Liver (tissue), 9 donors: Measurements from ENCODE around the gene TMEM98. TPM values are rescaled to one million over a fixed set of nuclear protein-coding genes. Genes with fewer than 3 reads are reported as not detected.
A peak's percentile ranks its signal among the peaks of the same experiment; 100 is the strongest.

Experiments
- DNase-seq: peaks from one replicate; pipeline ENCODE4 v3.0.0-alpha.2; 2017; ENCODE audit warnings: low spot score
- H3K27ac ChIP-seq, 2 donors: one replicate each; pipeline ENCODE4 v1.7.0; 2013; ENCODE audit warnings: inconsistent platforms in 2 of 2, low read length in 2 of 2, control low read depth in 1 of 2, low read depth in 1 of 2, mild to moderate bottlenecking in 1 of 2
- H3K27me3 ChIP-seq, 4 donors: one replicate each; pipeline versions ENCODE4 v1.6.1 to v1.7.0; 2013; ENCODE audit warnings: low read length in 3 of 4, inconsistent platforms in 1 of 4, mild to moderate bottlenecking in 1 of 4, moderate library complexity in 1 of 4; ENCODE audit not compliant: control insufficient read depth in 4 of 4, insufficient read depth in 4 of 4
- H3K36me3 ChIP-seq, 4 donors: one replicate each; pipeline versions ENCODE4 v1.6.1 to v1.7.0; 2013; ENCODE audit warnings: low read length in 3 of 4, mild to moderate bottlenecking in 3 of 4, low read depth in 1 of 4, moderate library complexity in 1 of 4; ENCODE audit not compliant: control insufficient read depth in 4 of 4, insufficient read depth in 3 of 4
- H3K4me1 ChIP-seq, 4 donors: one replicate each; pipeline versions ENCODE4 v1.6.1 to v1.7.0; 2013; ENCODE audit warnings: low read length in 3 of 4, mild to moderate bottlenecking in 3 of 4, moderate library complexity in 1 of 4; ENCODE audit not compliant: control insufficient read depth in 4 of 4, insufficient read depth in 4 of 4
- H3K4me3 ChIP-seq, 3 donors: one replicate each; pipeline versions ENCODE4 v1.6.1 to v1.7.0; 2013; ENCODE audit warnings: low read length in 3 of 3, control low read depth in 1 of 3, low read depth in 1 of 3, mild to moderate bottlenecking in 1 of 3
- H3K9ac ChIP-seq, 2 donors: one replicate each; pipeline ENCODE4 v1.7.0; 2013; ENCODE audit warnings: low read length in 2 of 2, mild to moderate bottlenecking in 2 of 2, moderate library complexity in 2 of 2, control low read depth in 1 of 2, low read depth in 1 of 2
- H3K9me3 ChIP-seq, 4 donors: one replicate each; pipeline versions ENCODE4 v1.6.1 to v1.7.0; 2013; ENCODE audit warnings: low read length in 3 of 4; ENCODE audit not compliant: control insufficient read depth in 4 of 4
- ATF3 ChIP-seq: IDR thresholded peaks from 2 replicates; pipeline ENCODE4 v1.6.1; 2016; ENCODE audit warnings: antibody characterized with exemption
- CTCF ChIP-seq: fragments of 150-350 bp; IDR thresholded peaks from 2 replicates; pipeline ENCODE4 v1.5.1; 2017; ENCODE audit warnings: improper control_type of control experiment, low read depth, low read length; ENCODE audit not compliant: missing input control
- EGR1 ChIP-seq, 2 donors: IDR thresholded peaks; 2 replicates each; pipeline ENCODE4 v1.6.1; 2016 to 2018; ENCODE audit warnings: antibody characterized with exemption in 2 of 2, low read depth in 2 of 2
- GABPA ChIP-seq, 2 donors: IDR thresholded peaks in 1 of 2; conservative IDR thresholded peaks in 1 of 2; 2 replicates each; pipeline ENCODE4 v1.6.1; 2016; ENCODE audit warnings: antibody characterized with exemption in 2 of 2, mild to moderate bottlenecking in 1 of 2, moderate library complexity in 1 of 2
- HNF4A ChIP-seq, 2 donors: conservative IDR thresholded peaks; 2 replicates each; pipeline ENCODE4 v1.6.1; 2016; ENCODE audit warnings: antibody characterized with exemption in 2 of 2, mild to moderate bottlenecking in 2 of 2
- NR2F2 ChIP-seq: IDR thresholded peaks from 2 replicates; pipeline ENCODE4 v1.6.1; 2016; ENCODE audit warnings: antibody characterized with exemption
- RAD21 ChIP-seq, 2 donors: IDR thresholded peaks; 2 replicates each; pipeline ENCODE4 v1.6.1; 2016; ENCODE audit warnings: antibody characterized with exemption in 2 of 2, mild to moderate bottlenecking in 2 of 2
- RXRA ChIP-seq, 2 donors: IDR thresholded peaks; 2 replicates each; pipeline ENCODE4 v1.6.1; 2017 to 2018; ENCODE audit warnings: antibody characterized with exemption in 2 of 2, mild to moderate bottlenecking in 1 of 2
- SP1 ChIP-seq: IDR thresholded peaks from 2 replicates; pipeline ENCODE4 v1.6.1; 2018; ENCODE audit warnings: antibody characterized with exemption, mild to moderate bottlenecking
- YY1 ChIP-seq: IDR thresholded peaks from 2 replicates; pipeline ENCODE4 v1.6.1; 2016; ENCODE audit warnings: antibody characterized with exemption, mild to moderate bottlenecking
- WGBS: extraction: QIAGEN DNeasy Blood & Tissue Kit; methylation state at CpG from one replicate; pipeline ENCODE4 v1.1.7; 2013; 5-methylcytosine and 5-hydroxymethylcytosine counted together
- polyA plus RNA-seq, 2 donors: library from polyadenylated mRNA; stranded (reverse) in 1 of 2; unstranded in 1 of 2; fragments of 200-250 nt in 1 of 2; fragments of >200 nt in 1 of 2; fragmentation: Nextera tagmentation in 1 of 2; extraction: Ambion mirVana in 1 of 2; gene quantifications; one replicate each; pipeline versions ENCODE4 v1.2.1 to v1.2.3, GENCODE V29; 2013 to 2015
- total RNA-seq, 2 donors: library from RNA; depleted of rRNA; stranded (reverse); fragments of >200 nt; gene quantifications; one replicate each; pipeline ENCODE4 v1.2.3, GENCODE V29; 2014
- TF ChIP-seq, protein P1 (sequence below): IDR thresholded peaks from 2 replicates; pipeline ENCODE4 v1.6.1; 2016; ENCODE audit warnings: antibody characterized with exemption
- TF ChIP-seq, protein P2 (sequence below): IDR thresholded peaks from 2 replicates; pipeline ENCODE4 v1.6.1; 2016; ENCODE audit warnings: antibody characterized with exemption
- donor health status: healthy.
- donor health status: healthy.
- donor health status: healthy.
- donor health status: healthy.
- donor health status: healthy.

TMEM98 gene
- total and polyA plus RNA-seq, 4 donors, result 7.0 to 17.5 (median 10.7) TPM

- Histone ChIP-seq H3K9ac (no peak overlapping the region), H3K4me3 (no peak overlapping the region), H3K9me3 (no peaks in the 10 kb centered on the region), H3K27me3 (no peaks in the 10 kb centered on the region), H3K36me3 (no peaks in the 10 kb centered on the region), H3K27ac (no peak overlapping the region), H3K4me1 (no peaks in the 10 kb centered on the region)
- no peak for DNase-seq
- 85% methylated on average over 4 of the region's 4 CpGs for WGBS
- TF ChIP-seq ATF3 (no peak), RAD21 (IDR thresholded peaks at IDR 0.05) (no peak), YY1 (no peak)
These were observed 26.2 kb upstream of the TMEM98 start for GRCh38 chr17:32901743-32902142.

DNA sequence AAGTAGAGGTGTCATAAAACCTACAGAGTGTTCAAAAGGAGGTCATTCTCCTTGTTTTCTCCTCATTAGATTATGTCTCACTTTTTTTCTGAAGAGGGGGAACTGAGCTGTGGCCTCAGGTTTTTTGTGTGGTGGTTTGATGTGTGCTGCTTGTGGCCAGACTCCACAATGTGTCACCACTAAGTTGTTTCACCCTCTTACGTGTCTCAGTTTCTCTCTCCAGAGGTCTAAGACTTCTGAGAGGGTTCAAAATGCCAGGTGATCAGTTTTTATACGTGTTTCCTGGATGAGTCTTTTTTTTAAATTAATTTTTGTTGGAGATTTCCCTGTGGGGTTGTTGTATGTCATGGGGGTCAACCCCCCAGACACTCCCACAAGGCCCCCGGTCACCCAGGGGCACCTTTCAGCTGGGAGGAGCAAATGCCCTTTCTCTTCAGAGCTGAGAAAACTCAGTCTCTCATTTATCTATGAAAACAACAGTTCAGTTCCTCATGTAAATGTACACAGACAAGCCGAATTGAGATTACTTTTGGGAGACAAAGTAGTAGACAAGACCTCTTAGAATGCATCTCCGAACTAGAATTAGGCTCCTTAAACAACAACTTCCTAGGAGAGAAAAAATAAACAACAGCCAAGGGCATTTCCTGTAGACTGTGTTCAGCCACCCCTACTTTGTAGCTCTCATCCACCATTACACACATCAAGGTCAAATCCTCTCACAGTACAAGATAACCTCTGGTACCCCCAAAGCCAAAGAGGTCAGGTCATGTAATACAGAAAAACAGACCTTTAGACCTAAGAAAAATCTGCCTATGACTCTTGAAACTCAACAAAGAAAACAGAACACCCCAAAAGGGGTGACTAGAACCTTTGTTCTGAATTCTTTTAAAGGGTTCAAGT, 23.9 kb upstream of the TMEM98 start:
- no peaks in the 10 kb centered on the region for H3K4me1 ChIP-seq
- no peak overlapping the region for H3K4me3 ChIP-seq
- WGBS, result 74% methylated on average over 5 of the region's 5 CpGs
- H3K9ac ChIP-seq, result no peak overlapping the region
- no peak overlapping the region for H3K27ac ChIP-seq
- H3K9me3 ChIP-seq, result no peaks in the 10 kb centered on the region
- no peak for DNase-seq
- no peaks in the 10 kb centered on the region for H3K36me3 ChIP-seq
- TF ChIP-seq NR2F2, result peak; percentile 61
- TF ChIP-seq HNF4A (conservative IDR thresholded peaks at IDR 0.05), result no peak
- no peak for TF ChIP-seq RXRA (IDR thresholded peaks at IDR 0.05)
- H3K27me3 ChIP-seq, result no peaks in the 10 kb centered on the region

DNA sequence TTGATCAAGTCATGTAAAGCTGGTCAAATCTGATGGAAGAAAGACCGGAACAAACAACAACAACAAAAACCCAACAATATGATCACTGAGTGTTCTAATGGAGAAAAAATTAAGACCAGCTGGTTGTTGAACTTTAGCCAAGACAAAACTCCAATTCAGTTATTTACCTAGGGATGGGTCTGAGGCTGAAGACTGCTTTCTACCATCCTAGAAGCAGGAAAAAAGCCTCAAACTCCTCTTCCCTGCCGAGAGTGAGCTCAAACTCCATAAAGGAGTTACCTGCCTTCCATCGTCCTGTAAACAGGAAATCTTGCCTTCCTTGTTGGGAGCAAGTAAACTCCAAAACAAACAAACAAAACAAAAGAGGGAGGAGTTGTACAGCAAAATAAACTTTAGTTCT, 23.1 kb upstream of the TMEM98 start:
- H3K4me3 ChIP-seq, result no peak overlapping the region
- TF ChIP-seq, protein P1, sequence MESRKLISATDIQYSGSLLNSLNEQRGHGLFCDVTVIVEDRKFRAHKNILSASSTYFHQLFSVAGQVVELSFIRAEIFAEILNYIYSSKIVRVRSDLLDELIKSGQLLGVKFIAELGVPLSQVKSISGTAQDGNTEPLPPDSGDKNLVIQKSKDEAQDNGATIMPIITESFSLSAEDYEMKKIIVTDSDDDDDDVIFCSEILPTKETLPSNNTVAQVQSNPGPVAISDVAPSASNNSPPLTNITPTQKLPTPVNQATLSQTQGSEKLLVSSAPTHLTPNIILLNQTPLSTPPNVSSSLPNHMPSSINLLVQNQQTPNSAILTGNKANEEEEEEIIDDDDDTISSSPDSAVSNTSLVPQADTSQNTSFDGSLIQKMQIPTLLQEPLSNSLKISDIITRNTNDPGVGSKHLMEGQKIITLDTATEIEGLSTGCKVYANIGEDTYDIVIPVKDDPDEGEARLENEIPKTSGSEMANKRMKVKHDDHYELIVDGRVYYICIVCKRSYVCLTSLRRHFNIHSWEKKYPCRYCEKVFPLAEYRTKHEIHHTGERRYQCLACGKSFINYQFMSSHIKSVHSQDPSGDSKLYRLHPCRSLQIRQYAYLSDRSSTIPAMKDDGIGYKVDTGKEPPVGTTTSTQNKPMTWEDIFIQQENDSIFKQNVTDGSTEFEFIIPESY, result no peak
- TF ChIP-seq, protein P2, sequence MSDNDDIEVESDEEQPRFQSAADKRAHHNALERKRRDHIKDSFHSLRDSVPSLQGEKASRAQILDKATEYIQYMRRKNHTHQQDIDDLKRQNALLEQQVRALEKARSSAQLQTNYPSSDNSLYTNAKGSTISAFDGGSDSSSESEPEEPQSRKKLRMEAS, result no peak
- no peaks in the 10 kb centered on the region for H3K9me3 ChIP-seq
- 79% methylated on average over 3 of the region's 3 CpGs for WGBS
- no peak overlapping the region for H3K27ac ChIP-seq
- no peaks in the 10 kb centered on the region for H3K27me3 ChIP-seq
- DNase-seq, result no peak
- H3K4me1 ChIP-seq, result no peaks in the 10 kb centered on the region
- no peak overlapping the region for H3K9ac ChIP-seq
- H3K36me3 ChIP-seq, result no peaks in the 10 kb centered on the region

- no peak for DNase-seq
These were observed 20.4 kb upstream of the TMEM98 start for GRCh38 chr17:32907583-32907982.

More at GRCh38 chr17:32907583-32907982, 20.4 kb upstream of the TMEM98 start:
- WGBS, result 66% methylated on average over 6 of the region's 6 CpGs
- Histone ChIP-seq H3K27me3 (no peaks in the 10 kb centered on the region), H3K27ac (no peak overlapping the region), H3K9me3 (no peaks in the 10 kb centered on the region), H3K9ac (no peak overlapping the region), H3K36me3 (no peaks in the 10 kb centered on the region), H3K4me3 (no peak overlapping the region), H3K4me1 (peaks cover 0 to 8% (median 4%) of the 10 kb centered on the region in 4 donors)
- TF ChIP-seq HNF4A (conservative IDR thresholded peaks at IDR 0.05) (no peak), CTCF (no peak), ATF3 (no peak), YY1 (no peak), RAD21 (IDR thresholded peaks at IDR 0.05) (no peak), EGR1 (IDR thresholded peaks at IDR 0.05; ENCODE audit: low read depth in 2 of 2) (no peak), GABPA (IDR thresholded peaks at IDR 0.05 in 1 of 2, conservative IDR thresholded peaks at IDR 0.05 in 1 of 2) (no peak), NR2F2 (no peak), SP1 (no peak)
